GM11168 (cell line): ENCODE results near the gene NACAD.

Experiments
- in situ Hi-C: fragments of 300-500 bp; cut with MboI; formaldehyde crosslinking; loops from one replicate; pipeline ENCODE4 v1.12.0; 2022; ENCODE audit warnings: low sequenced_read_pairs; ENCODE audit not compliant: unreplicated experiment

NACAD gene

GRCh38 chr7:45088821-45089340, at the start of gene NACAD:
Gene NACAD, minus strand, starts transcription at chr7:45088969. Its CDS starts 75 bp downstream, at chr7:45088894.
- in situ Hi-C loops: no loop called here

- in situ Hi-C loops: loop anchor here (5.0 to 25.0 kb wide), 3 partner anchors 174 to 549 kb away; partner anchors contain the start of gene TMED4
Measured at GRCh38 chr7:45136106-45137060, 47.6 kb upstream of the NACAD start.

- in situ Hi-C loops: loop anchor here (25.0 kb wide), 2 partner anchors 172 to 547 kb away; partner anchors contain the start of gene TMED4
Measured at GRCh38 chr7:45133877-45134276, 45.1 kb upstream of the NACAD start.

- in situ Hi-C loops: loop anchor here (25.0 kb wide), 2 partner anchors 171 to 546 kb away; partner anchors contain the start of gene TMED4
Measured at GRCh38 chr7:45133352-45133751, 44.6 kb upstream of the NACAD start.

GRCh38 chr7:45132708-45133320, 44.0 kb upstream of the NACAD start:
- in situ Hi-C loops: loop anchor here (25.0 kb wide), 2 partner anchors 171 to 546 kb away; partner anchors contain the start of gene TMED4

GRCh38 chr7:45131891-45132290, 43.1 kb upstream of the NACAD start:
- in situ Hi-C loops: loop anchor here (25.0 kb wide), 2 partner anchors 170 to 545 kb away; partner anchors contain the start of gene TMED4

- in situ Hi-C loops: loop anchor here (25.0 kb wide), 2 partner anchors 169 to 544 kb away; partner anchors contain the start of gene TMED4
Measured at GRCh38 chr7:45130910-45131309, 42.1 kb upstream of the NACAD start.

- in situ Hi-C loops: loop anchor here (25.0 kb wide), 2 partner anchors 168 to 543 kb away; partner anchors contain the start of gene TMED4
Measured at GRCh38 chr7:45129906-45130305, 41.1 kb upstream of the NACAD start.

- in situ Hi-C loops: loop anchor here (25.0 kb wide), 2 partner anchors 167 to 542 kb away; partner anchors contain the start of gene TMED4
Measured at GRCh38 chr7:45129181-45129800, 40.5 kb upstream of the NACAD start.

GRCh38 chr7:45126920-45127319, 38.2 kb upstream of the NACAD start:
- in situ Hi-C loops: loop anchor here (25.0 kb wide), 2 partner anchors 165 to 540 kb away; partner anchors contain the start of gene TMED4

GRCh38 chr7:45126201-45126600, 37.4 kb upstream of the NACAD start:
- in situ Hi-C loops: loop anchor here (25.0 kb wide), 2 partner anchors 164 to 539 kb away; partner anchors contain the start of gene TMED4

GRCh38 chr7:45125193-45125904, 36.6 kb upstream of the NACAD start:
- in situ Hi-C loops: loop anchor here (25.0 kb wide), 2 partner anchors 163 to 538 kb away; partner anchors contain the start of gene TMED4

- in situ Hi-C loops: no loop called here
Measured at GRCh38 chr7:45123913-45124710, 35.3 kb upstream of the NACAD start.

GRCh38 chr7:45122975-45123860, 34.4 kb upstream of the NACAD start:
- in situ Hi-C loops: no loop called here

- in situ Hi-C loops: no loop called here
Measured at GRCh38 chr7:45119550-45119949, 30.8 kb upstream of the NACAD start.

- in situ Hi-C loops: no loop called here
Measured at GRCh38 chr7:45118889-45119331, 30.1 kb upstream of the NACAD start.

- in situ Hi-C loops: no loop called here
Measured at GRCh38 chr7:45118292-45118691, 29.5 kb upstream of the NACAD start.
